CD4-positive, CD25-positive, alpha-beta regulatory T cell (primary cell): ENCODE measurements around the gene TP53I3. TPM values are rescaled to one million over a fixed set of nuclear protein-coding genes. Genes with fewer than 3 reads are reported as not detected.

Experiments used
- ATAC-seq, 2 donors: fragments of 150-1000 bp; cut with Tn5 transposase; one replicate each; pipeline ENCODE4 v1.10.0; 2021; ENCODE audit warnings: low read depth in 2 of 2, moderate number of reproducible peaks in 2 of 2, moderate library complexity in 1 of 2
- DNase-seq, 3 donors: peaks; one replicate each; pipeline versions ENCODE4 v3.0.0 to v3.0.0-alpha.2; 2012 to 2022; ENCODE audit warnings: mixed read lengths in 1 of 3
- H3K27ac ChIP-seq: one replicate; pipeline ENCODE4 v1.7.0; 2013; ENCODE audit warnings: mild to moderate bottlenecking, low read length; ENCODE audit not compliant: insufficient read depth, poor library complexity, severe bottlenecking
- H3K27me3 ChIP-seq: one replicate; pipeline ENCODE4 v1.7.0; 2013; ENCODE audit warnings: low read length; ENCODE audit not compliant: control insufficient read depth, insufficient read depth
- H3K36me3 ChIP-seq: one replicate; pipeline ENCODE4 v1.7.0; 2013; ENCODE audit warnings: mild to moderate bottlenecking, low read length, moderate library complexity; ENCODE audit not compliant: control insufficient read depth, insufficient read depth
- H3K4me1 ChIP-seq: 2 replicates; pipeline ENCODE4 v1.7.0; 2013; ENCODE audit warnings: mild to moderate bottlenecking, low read length; ENCODE audit not compliant: insufficient read depth, control insufficient read depth, poor library complexity, severe bottlenecking
- H3K4me3 ChIP-seq: one replicate; pipeline ENCODE4 v1.7.0; 2013; ENCODE audit warnings: low read depth, mild to moderate bottlenecking, low read length, moderate library complexity
- H3K9me3 ChIP-seq, 2 experiments: 1 replicate in 1 of 2; 2 replicates in 1 of 2; pipeline ENCODE4 v1.7.0; 2013; ENCODE audit warnings: low read length in 2 of 2, mild to moderate bottlenecking in 1 of 2, moderate library complexity in 1 of 2; ENCODE audit not compliant: control insufficient read depth in 2 of 2
- H3K27ac Mint-ChIP-seq, 3 donors: one replicate each; pipeline ENCODE4 v1.8.0; 2020 to 2022; ENCODE audit warnings: mild to moderate bottlenecking in 3 of 3, mixed read lengths in 3 of 3, moderate library complexity in 2 of 3
- H3K27me3 Mint-ChIP-seq: one replicate; pipeline ENCODE4 v1.8.0; 2022; ENCODE audit warnings: mild to moderate bottlenecking, mixed read lengths
- H3K36me3 Mint-ChIP-seq: one replicate; pipeline ENCODE4 v1.8.0; 2020; ENCODE audit warnings: mixed read lengths
- H3K4me1 Mint-ChIP-seq, 4 donors: one replicate each; pipeline ENCODE4 v1.8.0; 2020 to 2022; ENCODE audit warnings: mixed read lengths in 4 of 4, mild to moderate bottlenecking in 1 of 4
- H3K4me3 Mint-ChIP-seq, 4 donors: one replicate each; pipeline ENCODE4 v1.8.0; 2020 to 2022; ENCODE audit warnings: mild to moderate bottlenecking in 4 of 4, mixed read lengths in 4 of 4, moderate library complexity in 3 of 4
- H3K9me3 Mint-ChIP-seq, 7 donors: one replicate each; pipeline ENCODE4 v1.8.0; 2020 to 2022; ENCODE audit warnings: mixed read lengths in 7 of 7, mild to moderate bottlenecking in 3 of 7, moderate library complexity in 2 of 7
- polyA plus RNA-seq, 4 donors: library from polyadenylated mRNA; unstranded; fragments of 300-500 nt; fragmentation: Illumina TruSeq; gene quantifications; one replicate each; pipeline ENCODE4 v1.2.3, GENCODE V29; 2021
- total RNA-seq: library from RNA; stranded (reverse); gene quantifications from one replicate; pipeline ENCODE4 v1.2.3, GENCODE V29; 2022

The TP53I3 gene
- total and polyA plus RNA-seq, 5 donors from 2014 or later, result 0.25 to 1.5 (median 1.1) TPM; not detected in 1

- peaks cover 10% of the 10 kb centered on the region for H3K36me3 Mint-ChIP-seq
- H3K4me3 Mint-ChIP-seq, result no peak overlapping the region
- peaks cover 0 to 33% (median 21%) of the 10 kb centered on the region in 4 donors for H3K4me1 Mint-ChIP-seq
- no peaks in the 10 kb centered on the region for H3K27me3 Mint-ChIP-seq
- no peaks in the 10 kb centered on the region for H3K27me3 ChIP-seq
- H3K9me3 ChIP-seq, result no peaks in the 10 kb centered on the region
- H3K27ac Mint-ChIP-seq, result no peak overlapping the region
- peaks cover 28% of the 10 kb centered on the region for H3K4me1 ChIP-seq
- H3K9me3 Mint-ChIP-seq, result no peaks in the 10 kb centered on the region
- DNase-seq (no peak), ATAC-seq (no peak)
- H3K36me3 ChIP-seq, result no peaks in the 10 kb centered on the region
- H3K4me3 ChIP-seq, result no peak overlapping the region
- no peak overlapping the region for H3K27ac ChIP-seq
These were observed 3.9 kb downstream of the TP53I3 start for GRCh38 chr2:24080701-24081100.

GRCh38 chr2:24077879-24078278 lies 6.8 kb downstream of the TP53I3 start:
- peaks cover 0 to 2% (median 0%) of the 10 kb centered on the region in 7 donors for H3K9me3 Mint-ChIP-seq
- Histone ChIP-seq H3K4me3 (no peak overlapping the region), H3K4me1 (peaks cover 17% of the 10 kb centered on the region), H3K27ac (peak overlapping the region; percentile 88), H3K27me3 (no peaks in the 10 kb centered on the region), H3K36me3 (peaks cover 10% of the 10 kb centered on the region), H3K9me3 (no peaks in the 10 kb centered on the region)
- H3K4me1 Mint-ChIP-seq, result peaks cover 5 to 36% (median 22%) of the 10 kb centered on the region in 4 donors
- DNase-seq (no peak), ATAC-seq (no peak)
- H3K27ac Mint-ChIP-seq, result peak overlapping the region in 2 of 3 donors; percentile 51 to 99
- no peaks in the 10 kb centered on the region for H3K27me3 Mint-ChIP-seq
- peaks cover 18% of the 10 kb centered on the region for H3K36me3 Mint-ChIP-seq
- peak overlapping the region; percentile 98 to 100 (median 98) for H3K4me3 Mint-ChIP-seq

- DNase-seq (no peak), ATAC-seq (no peak)
- Histone ChIP-seq H3K4me3 (peak overlapping the region; percentile 19), H3K9me3 (no peaks in the 10 kb centered on the region), H3K4me1 (peaks cover 17% of the 10 kb centered on the region), H3K36me3 (peaks cover 13% of the 10 kb centered on the region), H3K27ac (peak overlapping the region; percentile 88), H3K27me3 (no peaks in the 10 kb centered on the region)
- H3K4me3 Mint-ChIP-seq, result peak overlapping the region; percentile 98 to 100 (median 98)
- peaks cover 5 to 38% (median 24%) of the 10 kb centered on the region in 4 donors for H3K4me1 Mint-ChIP-seq
- H3K27ac Mint-ChIP-seq, result peak overlapping the region in 2 of 3 donors; percentile 99 to 100
- H3K27me3 Mint-ChIP-seq, result no peaks in the 10 kb centered on the region
- peaks cover 0 to 2% (median 0%) of the 10 kb centered on the region in 7 donors for H3K9me3 Mint-ChIP-seq
- peaks cover 22% of the 10 kb centered on the region for H3K36me3 Mint-ChIP-seq
These were observed 7.1 kb downstream of the TP53I3 start for GRCh38 chr2:24077535-24077877.

- Histone ChIP-seq H3K36me3 (peaks cover 18% of the 10 kb centered on the region), H3K4me3 (peak overlapping the region; percentile 19), H3K9me3 (no peaks in the 10 kb centered on the region), H3K4me1 (peaks cover 17% of the 10 kb centered on the region), H3K27ac (peak overlapping the region; percentile 88), H3K27me3 (no peaks in the 10 kb centered on the region)
- peaks cover 5 to 42% (median 26%) of the 10 kb centered on the region in 4 donors for H3K4me1 Mint-ChIP-seq
- peaks cover 21% of the 10 kb centered on the region for H3K36me3 Mint-ChIP-seq
- H3K4me3 Mint-ChIP-seq, result peak overlapping the region; percentile 98 to 100 (median 98)
- peak overlapping the region in 2 of 3 donors; percentile 99 to 100 for H3K27ac Mint-ChIP-seq
- ATAC-seq (peak in 1 of 2 donors; percentile 13), DNase-seq (no peak)
- H3K27me3 Mint-ChIP-seq, result no peaks in the 10 kb centered on the region
- H3K9me3 Mint-ChIP-seq, result peaks cover 0 to 2% (median 0%) of the 10 kb centered on the region in 7 donors
These were observed 7.6 kb downstream of the TP53I3 start for GRCh38 chr2:24076849-24077534.

GRCh38 chr2:24075915-24076848 lies 8.5 kb downstream of the TP53I3 start, which contains the start of gene SF3B6:
Gene SF3B6 (minus strand): TSS chr2:24076326. CDS start chr2:24076229, 97 bp downstream.
- DNase-seq (peak; percentile 99 to 100 (median 100)), ATAC-seq (peak; percentile 84 to 87)
- H3K4me1 ChIP-seq, result peaks cover 17% of the 10 kb centered on the region
- Mint-ChIP-seq H3K4me3 (peak within 1 kb of the TSS; percentile 98 to 100 (median 98)), H3K27ac (peak within 1 kb of the TSS; percentile 96 to 100 (median 99)), H3K9me3 (peaks cover 0 to 2% (median 0%) of the 10 kb centered on the region in 7 donors), H3K36me3 (peaks cover 20% of the 10 kb centered on the region), H3K4me1 (peaks cover 5 to 42% (median 26%) of the 10 kb centered on the region in 4 donors), H3K27me3 (no peaks in the 10 kb centered on the region)
- no peaks in the 10 kb centered on the region for H3K9me3 ChIP-seq
- peak within 1 kb of the TSS; percentile 90 for H3K4me3 ChIP-seq
- H3K27me3 ChIP-seq, result no peaks in the 10 kb centered on the region
- H3K36me3 ChIP-seq, result peaks cover 25% of the 10 kb centered on the region
- peak within 1 kb of the TSS; percentile 88 for H3K27ac ChIP-seq

- Mint-ChIP-seq H3K4me1 (peaks cover 5 to 42% (median 25%) of the 10 kb centered on the region in 4 donors), H3K27me3 (no peaks in the 10 kb centered on the region), H3K9me3 (peaks cover 0 to 2% (median 0%) of the 10 kb centered on the region in 7 donors)
These were observed 9.4 kb downstream of the TP53I3 start for GRCh38 chr2:24075259-24075658.

GRCh38 chr2:24073816-24074215 lies 10.8 kb downstream of the TP53I3 start:
- Histone ChIP-seq H3K36me3 (peaks cover 39% of the 10 kb centered on the region), H3K4me3 (no peak overlapping the region), H3K9me3 (no peaks in the 10 kb centered on the region), H3K27me3 (no peaks in the 10 kb centered on the region), H3K4me1 (peaks cover 17% of the 10 kb centered on the region), H3K27ac (peak overlapping the region; percentile 8)
- Mint-ChIP-seq H3K36me3 (peaks cover 20% of the 10 kb centered on the region), H3K27me3 (no peaks in the 10 kb centered on the region), H3K27ac (no peak overlapping the region), H3K4me1 (peaks cover 5 to 42% (median 25%) of the 10 kb centered on the region in 4 donors), H3K4me3 (peak overlapping the region in 3 of 4 donors; percentile 10 to 91 (median 49)), H3K9me3 (peaks cover 0 to 2% (median 0%) of the 10 kb centered on the region in 7 donors)
- DNase-seq (no peak), ATAC-seq (no peak)

More at GRCh38 chr2:24075259-24075658, 9.4 kb downstream of the TP53I3 start:
- Mint-ChIP-seq H3K27ac (peak overlapping the region; percentile 63 to 99 (median 96)), H3K36me3 (peaks cover 20% of the 10 kb centered on the region), H3K4me3 (peak overlapping the region; percentile 98 to 100 (median 98))
- peak overlapping the region; percentile 88 for H3K27ac ChIP-seq
- H3K9me3 ChIP-seq, result no peaks in the 10 kb centered on the region
- ATAC-seq (no peak), DNase-seq (no peak)
- H3K4me3 ChIP-seq, result peak overlapping the region; percentile 90
- no peaks in the 10 kb centered on the region for H3K27me3 ChIP-seq
- H3K4me1 ChIP-seq, result peaks cover 17% of the 10 kb centered on the region
- peaks cover 25% of the 10 kb centered on the region for H3K36me3 ChIP-seq
